H1 (cell line): ENCODE measurements around the gene NCOA6. TPM values are rescaled to one million over a fixed set of nuclear protein-coding genes. Genes with fewer than 3 reads are reported as not detected.

Source experiments
- CHD7 ChIP-seq: fragments of 300-600 bp; sonication (generic); IDR thresholded peaks from 2 replicates; pipeline ENCODE4 v1.7.1; 2012; ENCODE audit warnings: low read length, moderate library complexity, mild to moderate bottlenecking, inconsistent platforms; ENCODE audit not compliant: insufficient replicate concordance
- MAFK ChIP-seq: IDR thresholded peaks from 2 replicates; pipeline ENCODE4 v1.6.1; 2012; ENCODE audit warnings: low read depth, mild to moderate bottlenecking, improper control_type of control experiment, low read length
- TBP ChIP-seq: IDR thresholded peaks from 2 replicates; pipeline ENCODE4 v1.6.1; 2011; ENCODE audit warnings: low read depth, low read length, improper control_type of control experiment
- polyA plus RNA-seq, 7 experiments: library from polyadenylated mRNA; depleted of rRNA in 3 of 7; stranded (reverse) in 5 of 7; unstranded in 2 of 7; fragments of >200 nt in 5 of 7; fragments of 200-250 nt in 2 of 7; gene quantifications; 1 replicate in 5 of 7; 2 replicates in 1 of 7; 4 replicates in 1 of 7; pipeline versions ENCODE4 v1.2.1 to v1.2.3, GENCODE V29; 2011 to 2013; ENCODE audit warnings: missing spikeins in 2 of 7, mixed read lengths in 2 of 7
- total RNA-seq: library from RNA; stranded (reverse); fragmentation: NEBNext Ultra II Directional; extraction: Animal tissue kit (Norgen Biotek cat#: 25700); gene quantifications from 2 replicates; pipeline ENCODE4 v1.2.1, GENCODE V29; 2021

The NCOA6 gene
- total and polyA plus RNA-seq, 2 of the 8 experiments (the other 6 are each of a cell fraction or from before 2014, with no cell fraction given) = 9.0 to 9.5 TPM

GRCh38 chr20:34861386-34862084, 36.1 kb upstream of the NCOA6 start (continued):
- TF ChIP-seq CHD7 (no peak), MAFK (no peak), TBP (no peak)
- TF ChIP-seq, all 59 proteins: peak for 0
